ENCODE results near the gene ATP5MG. TPM values are rescaled to one million over a fixed set of nuclear protein-coding genes. Genes with fewer than 3 reads are reported as not detected.

The ATP5MG gene
- total RNA-seq, 1 donor from 2014 or later: 194 TPM

DNA sequence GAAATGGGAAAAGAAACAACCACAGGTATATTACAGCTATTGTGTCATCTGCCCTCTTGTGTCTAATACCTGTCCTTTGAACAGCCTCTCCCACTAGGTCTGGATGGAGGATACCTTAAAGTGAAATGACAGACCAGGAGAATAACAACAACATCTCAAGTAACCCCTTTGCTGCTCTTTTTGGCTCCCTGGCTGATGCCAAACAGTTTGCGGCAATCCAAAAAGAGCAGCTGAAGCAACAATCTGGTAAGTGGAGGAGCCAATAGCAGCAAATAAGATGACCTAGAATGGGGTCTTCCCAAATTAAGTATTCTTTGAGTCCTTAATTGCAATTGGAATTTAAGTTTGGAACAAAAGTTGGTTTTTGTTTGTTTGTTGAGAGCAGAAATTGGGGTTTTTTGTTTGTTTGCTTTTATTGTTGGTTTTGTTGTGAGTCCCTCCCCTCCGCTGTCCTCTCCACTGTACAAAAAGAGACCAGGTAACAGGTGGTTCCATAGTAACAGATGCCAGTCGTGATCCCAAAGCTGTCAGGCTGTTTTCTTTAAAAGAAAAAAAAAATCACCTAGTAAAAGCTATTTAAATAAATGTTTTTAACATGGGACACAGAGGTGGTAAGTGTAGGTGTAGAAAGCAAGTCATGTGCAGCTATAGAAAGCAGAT is 36.3 kb upstream of the ATP5MG start:
- Histone ChIP-seq H3K9ac (ENCODE audit: low read length) (no peak overlapping the region), H2AFZ (ENCODE audit: low read depth, low read length) (no peak overlapping the region), H3K27me3 (ENCODE audit: insufficient read depth, low read length) (no peaks in the 10 kb centered on the region), H3K4me3 (ENCODE audit: insufficient read depth, low read depth, low read length) (no peak overlapping the region), H3K27ac (ENCODE audit: low read depth, low read length) (no peak overlapping the region), H3K9me3 (ENCODE audit: insufficient read depth, low read depth, low read length) (no peaks in the 10 kb centered on the region), H3K36me3 (ENCODE audit: insufficient read depth, low read length) (peaks cover 22% of the 10 kb centered on the region), H3K4me2 (ENCODE audit: low read length) (no peak overlapping the region), H4K20me1 (ENCODE audit: insufficient read depth, low read length) (peaks cover 24% of the 10 kb centered on the region), H3K4me1 (ENCODE audit: insufficient read depth, low read length) (no peaks in the 10 kb centered on the region), H3K79me2 (ENCODE audit: insufficient read depth, low read length) (peaks cover 50% of the 10 kb centered on the region)
- peaks cover 5% of the 10 kb centered on the region for H3K36me3 Mint-ChIP-seq (ENCODE audit: low read depth, unreplicated experiment)
- TF ChIP-seq, protein P1, sequence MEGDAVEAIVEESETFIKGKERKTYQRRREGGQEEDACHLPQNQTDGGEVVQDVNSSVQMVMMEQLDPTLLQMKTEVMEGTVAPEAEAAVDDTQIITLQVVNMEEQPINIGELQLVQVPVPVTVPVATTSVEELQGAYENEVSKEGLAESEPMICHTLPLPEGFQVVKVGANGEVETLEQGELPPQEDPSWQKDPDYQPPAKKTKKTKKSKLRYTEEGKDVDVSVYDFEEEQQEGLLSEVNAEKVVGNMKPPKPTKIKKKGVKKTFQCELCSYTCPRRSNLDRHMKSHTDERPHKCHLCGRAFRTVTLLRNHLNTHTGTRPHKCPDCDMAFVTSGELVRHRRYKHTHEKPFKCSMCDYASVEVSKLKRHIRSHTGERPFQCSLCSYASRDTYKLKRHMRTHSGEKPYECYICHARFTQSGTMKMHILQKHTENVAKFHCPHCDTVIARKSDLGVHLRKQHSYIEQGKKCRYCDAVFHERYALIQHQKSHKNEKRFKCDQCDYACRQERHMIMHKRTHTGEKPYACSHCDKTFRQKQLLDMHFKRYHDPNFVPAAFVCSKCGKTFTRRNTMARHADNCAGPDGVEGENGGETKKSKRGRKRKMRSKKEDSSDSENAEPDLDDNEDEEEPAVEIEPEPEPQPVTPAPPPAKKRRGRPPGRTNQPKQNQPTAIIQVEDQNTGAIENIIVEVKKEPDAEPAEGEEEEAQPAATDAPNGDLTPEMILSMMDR (IDR thresholded peaks at IDR 0.05; ENCODE audit: insufficient read depth, low read depth, low read length): no peak
- TF ChIP-seq EZH2 (IDR thresholded peaks at IDR 0.05; ENCODE audit: insufficient read depth, low read length): no peak
- no peak overlapping the region for H3K4me3 Mint-ChIP-seq (ENCODE audit: unreplicated experiment)
- H3K27ac Mint-ChIP-seq (ENCODE audit: unreplicated experiment): no peak overlapping the region
- H3K27me3 Mint-ChIP-seq (ENCODE audit: low read depth, unreplicated experiment): no peaks in the 10 kb centered on the region
- no peaks in the 10 kb centered on the region for H3K9me3 Mint-ChIP-seq (ENCODE audit: unreplicated experiment)
- FAIRE-seq (no peak), DNase-seq (ENCODE audit: low read depth) (no peak)
- peaks cover 9% of the 10 kb centered on the region for H3K4me1 Mint-ChIP-seq (ENCODE audit: low read depth, unreplicated experiment)

DNA sequence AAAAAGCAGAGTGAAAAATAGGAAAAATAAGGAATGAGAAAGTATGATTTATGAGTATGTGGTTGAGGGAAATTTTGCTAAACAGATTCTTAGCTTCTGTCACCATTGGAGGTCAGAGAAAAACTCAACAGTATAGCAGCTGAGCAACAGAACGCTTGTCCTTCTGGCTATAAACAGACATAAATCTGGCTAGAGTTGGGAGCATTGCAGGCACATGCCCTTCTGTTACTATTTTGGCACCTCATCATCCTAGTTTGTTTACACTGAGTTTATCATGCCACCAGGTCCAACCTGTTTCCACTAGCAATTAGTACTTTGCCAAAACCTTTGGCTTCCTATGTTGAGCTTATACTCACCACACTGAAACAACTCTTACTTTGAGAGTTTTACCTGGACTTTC is 35.1 kb upstream of the ATP5MG start:
- no peak overlapping the region for H3K4me3 ChIP-seq (ENCODE audit: insufficient read depth, low read depth, low read length)
- TF ChIP-seq, protein P1 (IDR thresholded peaks at IDR 0.05; ENCODE audit: insufficient read depth, low read depth, low read length): no peak
- TF ChIP-seq EZH2 (IDR thresholded peaks at IDR 0.05; ENCODE audit: insufficient read depth, low read length): no peak
- H3K9me3 Mint-ChIP-seq (ENCODE audit: unreplicated experiment): no peaks in the 10 kb centered on the region
- no peak overlapping the region for H3K27ac ChIP-seq (ENCODE audit: low read depth, low read length)
- no peaks in the 10 kb centered on the region for H3K27me3 Mint-ChIP-seq (ENCODE audit: low read depth, unreplicated experiment)
- no peak overlapping the region for H3K27ac Mint-ChIP-seq (ENCODE audit: unreplicated experiment)
- no peaks in the 10 kb centered on the region for H3K9me3 ChIP-seq (ENCODE audit: insufficient read depth, low read depth, low read length)
- FAIRE-seq (no peak), DNase-seq (ENCODE audit: low read depth) (no peak)
- H3K4me1 ChIP-seq (ENCODE audit: insufficient read depth, low read length): no peaks in the 10 kb centered on the region
- peaks cover 38% of the 10 kb centered on the region for H3K79me2 ChIP-seq (ENCODE audit: insufficient read depth, low read length)
- H3K9ac ChIP-seq (ENCODE audit: low read length): no peak overlapping the region
- H3K4me1 Mint-ChIP-seq (ENCODE audit: low read depth, unreplicated experiment): peaks cover 6% of the 10 kb centered on the region
- H3K4me2 ChIP-seq (ENCODE audit: low read length): no peak overlapping the region
- peaks cover 31% of the 10 kb centered on the region for H3K36me3 ChIP-seq (ENCODE audit: insufficient read depth, low read length)
- H3K4me3 Mint-ChIP-seq (ENCODE audit: unreplicated experiment): no peak overlapping the region
- peaks cover 23% of the 10 kb centered on the region for H4K20me1 ChIP-seq (ENCODE audit: insufficient read depth, low read length)
- H3K36me3 Mint-ChIP-seq (ENCODE audit: low read depth, unreplicated experiment): peaks cover 9% of the 10 kb centered on the region
- no peak overlapping the region for H2AFZ ChIP-seq (ENCODE audit: low read depth, low read length)
- no peaks in the 10 kb centered on the region for H3K27me3 ChIP-seq (ENCODE audit: insufficient read depth, low read length)

DNA sequence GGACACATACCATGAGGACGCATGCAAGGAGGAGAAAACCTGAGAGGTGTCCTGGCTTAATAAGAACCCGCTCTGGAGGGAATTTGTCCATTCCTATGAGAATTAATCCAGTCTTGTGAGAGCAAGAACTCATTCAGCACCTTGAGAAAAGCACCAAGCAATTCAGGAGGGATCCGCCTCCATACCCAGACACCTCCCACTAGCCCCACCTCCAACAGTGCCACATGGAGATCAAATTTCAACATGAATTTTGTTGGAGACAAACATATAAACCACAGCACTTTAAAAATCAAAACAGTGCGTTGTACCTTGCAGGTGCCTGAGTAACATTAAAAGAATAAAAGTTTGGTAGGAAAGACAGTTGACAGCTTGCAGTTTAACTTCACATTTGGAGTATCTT is 30.6 kb upstream of the ATP5MG start:
- H3K27ac Mint-ChIP-seq (ENCODE audit: unreplicated experiment): no peak overlapping the region
- no peaks in the 10 kb centered on the region for H3K4me1 Mint-ChIP-seq (ENCODE audit: low read depth, unreplicated experiment)
- Histone ChIP-seq H3K9me3 (ENCODE audit: insufficient read depth, low read depth, low read length) (no peaks in the 10 kb centered on the region), H3K4me2 (ENCODE audit: low read length) (no peak overlapping the region), H3K79me2 (ENCODE audit: insufficient read depth, low read length) (no peaks in the 10 kb centered on the region), H3K9ac (ENCODE audit: low read length) (no peak overlapping the region), H3K36me3 (ENCODE audit: insufficient read depth, low read length) (peaks cover 55% of the 10 kb centered on the region), H3K4me1 (ENCODE audit: insufficient read depth, low read length) (no peaks in the 10 kb centered on the region), H4K20me1 (ENCODE audit: insufficient read depth, low read length) (no peaks in the 10 kb centered on the region), H2AFZ (ENCODE audit: low read depth, low read length) (no peak overlapping the region), H3K27me3 (ENCODE audit: insufficient read depth, low read length) (no peaks in the 10 kb centered on the region), H3K27ac (ENCODE audit: low read depth, low read length) (no peak overlapping the region), H3K4me3 (ENCODE audit: insufficient read depth, low read depth, low read length) (no peak overlapping the region)
- FAIRE-seq (no peak), DNase-seq (ENCODE audit: low read depth) (no peak)
- peaks cover 27% of the 10 kb centered on the region for H3K36me3 Mint-ChIP-seq (ENCODE audit: low read depth, unreplicated experiment)
- TF ChIP-seq, protein P1 (IDR thresholded peaks at IDR 0.05; ENCODE audit: insufficient read depth, low read depth, low read length): no peak
- TF ChIP-seq EZH2 (IDR thresholded peaks at IDR 0.05; ENCODE audit: insufficient read depth, low read length): no peak
- no peaks in the 10 kb centered on the region for H3K27me3 Mint-ChIP-seq (ENCODE audit: low read depth, unreplicated experiment)
- H3K9me3 Mint-ChIP-seq (ENCODE audit: unreplicated experiment): no peaks in the 10 kb centered on the region
- H3K4me3 Mint-ChIP-seq (ENCODE audit: unreplicated experiment): no peak overlapping the region
